Measurements from ENCODE around the gene RBM19.
A peak's percentile ranks its signal among the peaks of the same experiment; 100 is the strongest.
"Not testable (repeated sequence)": the region's sequence is repeated elsewhere in the genome, so short reads cannot be mapped to it uniquely, and the experiment has no call there.

RBM19 gene

DNA sequence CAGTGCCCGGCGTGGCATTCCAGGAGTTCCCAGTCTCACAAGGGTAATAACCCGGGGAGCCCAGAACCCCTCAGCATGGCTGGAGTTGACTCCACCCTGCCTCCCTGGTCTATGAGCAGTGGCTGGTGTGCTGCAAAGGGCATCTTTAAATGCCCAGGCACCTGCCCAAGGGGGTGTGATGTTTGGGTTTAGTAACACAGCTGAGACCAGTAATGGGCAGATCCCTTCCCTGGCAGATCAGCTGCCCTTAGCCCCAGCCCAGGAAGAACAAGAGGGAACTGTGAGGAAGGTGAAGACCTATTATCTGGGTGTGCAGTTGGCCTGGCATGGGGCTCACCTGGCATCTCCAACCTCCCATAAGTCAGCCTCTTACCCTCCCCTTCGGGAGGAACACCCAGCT, 35.9 kb downstream of the RBM19 start:
- DNase-seq = no peak

DNA sequence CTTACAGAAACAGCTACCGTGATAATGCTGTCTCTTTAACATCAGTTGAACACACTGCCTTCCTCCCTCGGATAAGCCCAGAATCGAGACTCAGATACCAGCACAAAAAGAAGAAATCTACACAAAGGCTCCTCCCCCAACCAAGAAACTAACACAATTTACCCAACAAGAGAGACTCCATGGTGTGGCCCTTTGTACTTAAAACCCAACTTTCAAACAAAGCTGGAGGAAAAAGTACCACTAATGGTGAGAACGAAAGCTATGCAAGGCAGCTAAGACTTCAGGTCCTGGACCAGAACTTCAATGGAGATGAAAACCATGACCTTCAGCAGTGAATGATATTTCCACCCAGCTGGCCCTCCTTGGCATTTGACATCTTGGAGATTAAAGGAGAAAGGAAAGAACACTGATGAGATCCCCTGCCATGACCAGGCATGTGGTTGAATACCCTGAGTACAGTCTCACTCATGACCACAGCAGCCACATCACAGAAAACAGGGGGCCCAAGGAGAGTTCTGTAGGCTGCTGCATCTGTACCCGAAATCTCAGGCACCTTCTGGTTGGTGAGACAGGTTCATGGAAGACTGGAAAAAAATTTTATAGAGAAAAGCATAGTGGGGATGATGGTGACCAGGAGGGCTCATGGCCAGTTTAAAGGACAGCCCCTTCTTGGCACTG, 36.7 kb downstream of the RBM19 start:
- no peak for DNase-seq

DNA sequence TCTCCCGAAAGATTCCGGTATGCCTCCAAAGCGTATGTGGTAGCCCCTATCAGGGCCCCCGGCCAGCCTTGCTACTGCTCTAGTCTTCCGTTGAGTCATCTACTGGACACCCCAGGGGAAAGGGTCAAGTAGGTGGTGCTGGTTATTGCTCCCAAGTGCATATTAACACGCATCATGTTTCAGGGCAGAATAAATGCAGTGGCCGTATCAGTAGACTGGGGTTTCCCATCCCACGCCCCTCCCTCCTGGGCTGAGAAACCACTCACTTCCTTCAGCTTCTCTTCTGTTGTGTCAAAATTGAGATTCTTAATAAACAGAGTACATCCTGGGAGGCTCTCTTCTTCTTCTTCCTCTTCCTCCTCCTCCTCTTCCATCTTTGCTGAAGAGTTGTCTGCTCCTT, 39.3 kb downstream of the RBM19 start:
- no peak for DNase-seq

DNA sequence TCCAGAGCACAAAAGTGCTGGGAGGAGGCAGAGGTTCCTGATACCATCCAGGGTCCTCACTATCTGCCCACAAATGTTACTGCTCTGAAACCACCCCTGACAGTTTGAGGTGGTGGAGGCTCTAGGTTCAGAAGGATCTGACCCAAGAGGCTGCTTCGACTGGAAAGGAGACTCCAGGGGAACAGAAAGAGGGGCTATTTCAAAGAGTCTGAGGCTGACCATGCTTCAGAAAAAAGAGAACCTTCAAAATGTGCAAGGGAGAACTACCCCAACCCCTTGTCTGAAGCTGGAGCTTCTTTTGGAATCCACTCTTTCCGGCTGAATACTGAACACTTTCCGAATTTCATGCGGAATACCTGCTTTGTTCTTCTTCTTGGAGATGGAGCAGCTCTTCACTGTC, 41.8 kb downstream of the RBM19 start:
- DNase-seq = no peak

DNA sequence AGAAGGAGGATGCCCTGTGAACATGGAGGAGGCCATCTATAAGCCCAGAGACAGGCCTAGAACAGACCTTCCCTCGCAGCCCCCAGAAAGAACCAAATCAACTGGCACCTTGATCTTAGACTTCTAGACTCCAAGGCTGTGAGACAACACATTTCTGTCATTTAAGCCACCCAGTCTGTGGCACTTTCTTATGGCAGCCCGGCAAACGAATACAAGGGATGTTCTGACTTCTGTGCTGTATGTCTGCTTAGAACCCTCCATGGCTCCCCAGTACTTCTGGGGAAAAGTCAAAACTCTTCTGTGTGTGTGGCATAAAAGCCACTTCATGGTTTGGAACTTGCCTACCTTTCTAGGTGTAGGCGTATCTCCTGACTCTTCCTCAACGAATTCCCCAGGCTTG, 42.9 kb downstream of the RBM19 start:
- DNase-seq = no peak

DNA sequence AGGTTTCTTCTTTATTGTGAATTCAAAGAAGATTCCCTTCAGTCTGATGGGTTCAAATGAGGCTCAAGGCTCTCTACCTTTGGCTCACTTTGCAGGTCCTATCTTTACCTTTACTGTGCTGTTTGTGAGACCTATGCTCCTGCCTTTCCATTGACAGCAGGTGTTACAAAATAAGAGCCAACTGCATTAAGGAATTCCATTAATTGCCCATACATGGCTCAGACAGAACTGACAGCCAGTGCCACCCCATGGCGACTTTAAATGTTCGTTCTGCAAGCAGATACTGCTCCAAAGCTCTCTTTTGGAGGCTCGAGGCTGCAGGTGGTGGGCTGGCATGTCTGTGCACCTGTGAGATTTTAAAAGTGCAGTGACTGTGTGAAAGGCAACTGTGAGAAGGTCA, 44.7 kb downstream of the RBM19 start:
- no peak for DNase-seq

DNA sequence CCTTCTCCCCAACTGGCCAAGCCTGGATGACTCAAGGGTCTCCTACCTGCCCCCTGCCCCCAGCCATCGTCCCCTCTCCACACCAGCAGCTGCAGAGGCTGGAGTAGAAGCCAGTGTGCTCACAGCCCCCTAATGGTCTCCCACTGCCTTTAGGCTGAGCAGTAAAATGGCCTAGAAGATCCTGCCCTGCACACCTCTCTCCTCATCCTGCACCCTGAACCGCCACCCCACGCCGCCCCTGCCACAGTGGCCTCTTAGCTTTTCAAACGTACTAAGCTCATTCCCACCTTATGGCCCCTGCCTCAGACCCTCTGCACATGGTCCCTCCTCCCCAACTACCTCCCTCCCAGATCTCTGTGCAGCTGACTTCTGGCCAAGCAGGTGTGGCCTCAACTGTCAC, 46.3 kb downstream of the RBM19 start:
- DNase-seq = no peak

DNA sequence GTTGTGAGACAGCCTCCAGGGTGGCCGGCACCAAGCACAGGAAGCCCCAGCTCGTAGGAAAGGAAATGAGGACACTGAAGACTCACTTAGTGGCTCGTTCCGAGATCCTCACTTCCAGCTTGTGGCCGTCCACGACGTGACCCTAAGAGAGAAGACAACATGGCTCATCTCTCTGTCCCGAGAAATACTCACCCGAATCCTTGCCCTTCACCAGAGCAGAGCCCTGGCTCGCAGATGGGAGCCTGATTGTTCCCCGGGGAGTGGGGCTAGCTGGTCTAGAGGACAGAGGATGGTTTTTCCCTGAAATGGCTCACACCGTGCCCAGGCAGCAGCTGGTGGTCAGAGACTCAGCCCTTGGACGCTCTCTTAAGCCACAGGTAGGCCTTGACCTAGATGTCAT, 47.8 kb downstream of the RBM19 start:
- no peak for DNase-seq

DNA sequence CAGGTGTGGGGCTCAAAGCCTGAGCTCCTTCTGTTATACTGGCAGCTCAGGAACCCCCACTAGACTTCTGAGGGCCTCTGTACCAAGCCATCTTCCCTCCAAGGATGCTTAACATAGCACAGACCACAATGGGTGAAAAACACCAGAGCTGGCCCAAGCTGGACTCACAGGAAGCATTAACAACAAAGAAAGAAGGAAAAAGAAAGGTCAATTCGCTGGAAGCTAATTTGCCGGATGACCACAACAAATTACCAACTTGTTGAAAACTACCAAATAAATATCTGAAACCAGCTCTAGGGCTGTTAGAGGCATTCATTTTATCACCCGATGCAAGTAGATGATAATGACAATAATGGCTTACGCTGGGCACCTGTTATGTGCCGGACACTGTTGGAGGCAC, 48.7 kb downstream of the RBM19 start:
- no peak for DNase-seq

DNA sequence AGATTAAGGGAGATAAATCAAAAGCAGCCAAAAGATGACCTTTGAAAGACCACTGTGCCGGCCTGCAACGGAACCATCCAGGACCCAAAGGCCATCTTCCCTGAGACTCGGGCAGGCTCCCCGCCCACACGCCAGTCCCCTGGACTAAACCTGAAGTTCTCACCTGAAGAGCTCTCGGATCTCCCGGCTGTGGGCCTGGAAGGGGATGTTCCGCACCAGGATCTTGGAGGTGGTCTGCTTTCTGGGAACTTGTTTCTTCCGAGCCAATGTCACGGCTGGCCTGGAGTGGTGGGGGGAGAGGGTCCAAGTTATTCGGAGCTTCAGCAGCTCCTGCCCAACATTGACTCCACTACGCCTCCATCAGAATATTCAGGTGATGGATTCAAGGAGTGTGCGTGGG, 51.3 kb downstream of the RBM19 start:
- DNase-seq = no peak

DNA sequence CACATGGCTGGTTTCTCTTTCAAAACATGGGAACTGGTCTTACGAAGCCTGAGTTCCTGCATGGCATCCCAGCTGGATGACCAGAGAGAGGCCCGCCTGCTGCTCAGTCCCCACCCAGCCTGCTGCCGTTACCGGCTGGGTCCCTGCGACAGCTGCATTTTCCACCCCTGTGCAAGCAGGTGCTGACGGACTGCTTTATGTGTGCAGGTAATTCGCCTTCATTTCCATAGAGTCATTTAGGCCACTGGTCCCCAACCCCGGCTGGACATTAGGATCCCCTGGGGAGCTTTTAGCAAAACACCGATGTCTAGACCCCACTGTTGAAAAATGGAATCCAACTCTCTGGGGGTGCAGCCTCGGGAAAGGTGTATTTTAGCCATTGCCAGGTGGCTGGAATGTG, 51.9 kb downstream of the RBM19 start:
- no peak for DNase-seq

DNA sequence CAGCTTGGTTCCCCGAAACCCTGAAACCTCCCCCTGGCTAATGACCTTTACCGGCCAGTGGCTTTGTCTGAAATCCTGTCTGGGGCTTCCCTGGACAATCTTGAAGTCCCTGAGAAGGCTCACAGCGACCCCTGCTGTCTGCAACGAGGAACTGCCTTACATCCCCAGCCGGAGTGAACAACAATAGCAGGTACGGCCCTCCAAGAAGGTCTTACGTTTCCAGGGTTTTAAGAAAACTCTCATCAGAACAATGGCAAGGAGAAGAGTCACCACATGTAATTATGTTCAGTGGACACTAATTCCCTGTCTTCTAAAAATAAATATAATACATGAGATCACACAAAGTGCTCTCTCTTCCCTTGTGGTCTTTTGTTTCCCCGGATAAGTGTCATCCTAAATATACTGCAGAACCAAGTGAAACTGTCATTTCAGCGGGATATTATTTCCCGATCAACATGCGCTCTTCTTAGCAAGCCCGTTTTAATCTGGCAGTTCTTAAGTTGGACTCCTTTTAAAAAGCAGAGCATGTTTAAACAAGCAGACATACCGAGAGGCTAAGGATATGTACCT, 53.3 kb downstream of the RBM19 start:
- peak; percentile 68 for DNase-seq

DNA sequence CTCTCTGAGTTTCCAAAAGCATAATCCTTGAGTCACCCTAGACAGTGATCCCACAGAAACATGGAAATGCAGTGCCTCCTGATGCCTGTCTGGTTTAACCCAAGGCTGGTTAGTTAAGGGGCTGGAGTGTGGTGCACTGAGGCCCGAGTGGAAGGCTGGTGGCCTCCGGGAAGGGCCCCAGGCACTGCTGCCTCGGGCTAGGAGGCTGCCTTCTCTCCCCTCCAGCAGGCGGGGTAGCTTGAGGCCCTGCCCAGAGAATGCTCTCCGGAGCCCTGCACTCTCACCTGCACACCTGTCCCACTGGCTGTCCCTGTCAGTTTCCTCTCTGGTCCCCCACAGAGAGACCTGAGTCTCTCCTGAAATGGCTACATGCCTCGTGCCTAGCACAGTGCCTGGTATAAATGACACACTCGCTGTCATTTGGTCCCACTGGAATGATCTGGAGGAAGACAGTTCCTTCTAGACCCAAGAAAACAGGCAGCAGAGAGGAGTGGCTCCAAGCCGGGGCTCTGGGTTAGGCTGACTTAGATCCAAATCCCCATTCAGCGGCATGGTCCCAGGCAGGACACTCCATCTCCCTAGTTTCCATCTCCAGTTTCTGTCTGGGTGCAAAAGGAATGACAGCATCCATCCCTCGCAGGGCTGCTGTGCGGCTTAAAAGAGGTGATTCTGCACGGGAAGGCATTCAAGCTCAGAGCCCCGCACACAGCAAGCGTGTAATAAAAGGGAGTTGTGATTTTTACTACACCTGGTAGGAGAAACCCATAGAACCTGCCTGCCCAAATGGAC, 54.0 kb downstream of the RBM19 start:
- DNase-seq = no peak

DNA sequence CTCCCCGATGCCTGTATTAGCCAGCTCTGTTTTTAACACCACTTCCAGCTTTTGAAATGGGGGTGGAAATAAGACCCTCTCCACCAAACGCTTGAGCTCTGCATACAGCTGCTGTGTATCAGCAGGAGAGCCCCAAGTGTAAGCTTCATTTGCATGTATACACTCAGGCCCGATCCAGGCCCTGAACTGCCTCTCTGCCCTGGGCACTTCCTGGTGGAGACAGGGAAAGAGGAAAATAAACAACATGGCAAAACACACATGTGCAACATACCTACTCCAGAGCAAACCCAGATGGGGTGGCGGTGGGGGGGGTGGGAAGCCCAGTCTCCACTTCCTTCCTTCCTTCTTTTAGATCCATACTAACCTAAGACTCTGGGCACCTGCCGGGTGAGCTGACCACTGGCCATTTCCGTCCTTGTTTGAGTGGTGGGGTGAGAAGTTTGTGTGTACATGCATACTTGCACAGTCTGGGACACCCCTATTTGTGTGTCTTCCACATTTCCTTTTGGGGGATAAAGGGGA, 55.3 kb downstream of the RBM19 start:
- no peak for DNase-seq

DNA sequence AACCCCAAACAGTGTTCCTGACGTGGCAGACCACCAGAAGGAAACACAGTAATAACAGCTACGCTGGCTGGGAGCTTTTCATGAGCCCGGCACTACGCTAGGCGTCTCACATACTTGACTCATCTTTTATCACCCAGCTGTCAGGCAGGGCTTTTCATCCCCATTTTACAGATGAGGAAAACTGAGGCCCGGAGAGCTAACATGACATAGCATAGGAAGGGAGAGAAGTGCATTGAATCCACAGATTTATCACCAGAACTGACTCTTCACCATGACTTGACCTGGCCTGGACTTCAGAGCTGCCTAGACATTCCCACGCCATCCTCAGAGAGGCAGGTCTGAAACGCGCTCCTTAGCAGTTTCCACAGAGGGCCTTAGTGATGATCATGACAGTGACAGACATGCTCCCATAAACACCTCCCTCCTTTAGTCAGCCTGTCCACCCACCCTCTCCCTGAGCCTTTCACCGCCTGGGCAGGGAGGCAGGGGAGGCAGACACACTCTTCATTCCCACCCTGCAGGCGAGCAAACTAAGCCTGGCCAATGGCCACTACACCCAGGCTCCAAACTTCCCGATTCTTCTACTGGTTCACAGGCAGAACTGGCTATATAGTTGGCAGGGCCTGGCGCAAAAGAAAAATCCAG, 56.2 kb downstream of the RBM19 start:
- DNase-seq = no peak

DNA sequence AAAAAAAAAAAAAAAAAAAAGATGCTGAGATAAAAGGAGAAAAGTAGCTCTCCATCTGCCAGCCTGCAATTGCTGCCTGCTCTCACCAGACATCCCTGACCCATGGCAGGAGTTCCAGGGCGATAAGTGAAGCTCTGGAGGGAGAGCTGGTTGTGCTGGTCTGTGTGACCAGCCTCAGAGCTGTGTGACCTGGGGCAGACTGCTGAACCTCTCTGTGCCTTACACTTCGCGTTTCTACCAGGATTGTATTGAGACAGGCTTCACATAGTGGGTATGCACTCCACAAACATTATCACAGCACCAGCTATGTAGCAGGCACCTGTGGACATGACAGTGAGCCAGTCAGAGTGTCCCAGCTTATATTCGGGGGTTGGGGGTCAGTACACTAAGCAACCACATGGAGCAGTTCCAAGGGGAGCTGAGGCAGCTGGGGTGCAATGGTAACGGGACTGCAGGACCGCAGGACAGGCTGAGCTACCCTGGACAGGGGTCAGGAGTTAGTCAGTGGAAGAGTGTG, 57.5 kb downstream of the RBM19 start:
- DNase-seq = no peak

DNA sequence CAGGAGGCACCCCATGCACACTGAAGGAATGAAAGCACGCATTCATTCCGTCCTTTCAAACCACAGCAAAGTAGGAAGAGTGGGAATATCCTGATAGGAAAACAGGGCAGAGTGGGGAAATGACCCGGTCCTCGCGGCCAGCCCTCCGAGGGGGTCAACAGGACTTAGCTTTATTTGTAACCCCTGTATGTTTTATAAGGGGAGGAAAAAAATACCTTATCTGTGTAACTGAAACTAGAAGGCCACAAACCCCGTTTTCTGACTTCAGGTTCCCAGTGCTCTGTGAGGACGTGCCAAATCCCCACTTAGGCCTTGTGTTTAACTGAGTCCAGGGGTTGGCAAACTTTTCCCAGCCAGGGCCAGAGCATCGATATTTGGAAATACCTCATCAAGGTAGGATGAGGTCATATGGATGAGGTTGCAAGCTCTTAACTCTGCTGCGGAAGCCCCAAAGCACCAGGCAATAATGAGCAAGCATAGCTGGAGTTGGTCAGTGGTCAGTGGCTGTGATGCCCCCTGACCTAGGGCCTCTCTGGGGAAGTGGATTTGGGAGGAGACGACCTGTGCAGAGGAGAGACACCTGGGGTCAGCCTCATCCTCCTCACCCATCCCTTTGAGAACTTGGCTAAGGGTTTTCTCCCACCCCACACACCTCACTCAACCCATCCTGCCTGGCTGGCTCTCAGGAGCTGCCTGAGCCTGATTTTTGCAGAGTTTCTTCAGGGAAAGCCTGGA, 58.5 kb downstream of the RBM19 start:
- no peak for DNase-seq

DNA sequence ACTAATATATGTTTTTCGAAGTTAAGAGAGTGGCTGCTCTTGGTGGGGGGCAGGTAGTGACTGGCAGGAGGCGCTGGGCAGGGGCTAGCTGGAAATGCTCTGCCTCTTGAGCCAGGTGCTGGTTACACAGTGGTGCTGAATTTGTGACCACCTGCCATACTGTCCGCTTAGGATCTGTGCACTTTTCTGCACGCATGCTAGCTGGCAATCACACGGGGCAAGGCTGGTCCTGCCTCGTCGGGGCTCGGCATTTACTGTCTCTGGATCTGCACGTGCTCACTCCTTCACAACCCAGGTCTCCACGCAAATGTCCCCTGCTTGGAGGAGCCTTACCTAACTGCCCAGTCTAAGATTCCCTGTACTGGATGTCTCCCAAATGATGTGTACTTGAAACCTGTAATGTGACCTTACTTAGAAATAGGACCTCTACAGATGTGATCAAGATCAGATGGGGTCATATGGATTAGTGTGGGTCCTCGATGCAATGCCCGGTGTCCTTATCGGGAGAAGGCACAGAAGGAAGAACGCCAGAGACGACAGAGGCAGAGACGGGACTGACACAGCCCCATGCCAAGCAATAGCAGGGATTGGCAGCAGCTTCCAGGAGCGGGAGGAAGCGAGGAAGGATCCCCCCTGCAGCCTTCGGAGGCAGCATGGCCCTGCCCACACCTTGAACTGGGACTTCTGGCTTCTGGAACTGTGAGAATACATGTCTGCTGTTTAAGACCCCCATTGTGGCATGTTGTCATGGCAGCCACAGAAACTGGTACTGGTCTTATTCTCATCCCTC, 59.5 kb downstream of the RBM19 start:
- no peak for DNase-seq

DNA sequence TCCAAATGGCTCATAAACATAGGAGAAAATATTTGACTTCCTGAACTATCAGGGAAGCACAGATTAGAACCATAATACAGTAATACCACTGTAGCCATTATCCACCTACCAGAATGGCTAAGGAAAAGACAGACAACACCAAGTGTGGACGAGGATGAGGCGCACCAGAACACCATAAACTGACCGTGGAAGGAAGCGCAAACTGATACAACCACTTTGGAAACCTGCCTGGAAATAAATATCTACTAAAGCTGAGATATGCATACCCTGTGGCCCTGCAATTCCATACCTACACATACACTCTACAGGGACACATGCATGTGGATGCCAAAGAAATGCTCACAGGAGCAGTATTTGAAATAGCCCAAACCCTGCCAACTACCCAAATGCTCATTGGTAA, 60.3 kb downstream of the RBM19 start:
- no peak for DNase-seq

DNA sequence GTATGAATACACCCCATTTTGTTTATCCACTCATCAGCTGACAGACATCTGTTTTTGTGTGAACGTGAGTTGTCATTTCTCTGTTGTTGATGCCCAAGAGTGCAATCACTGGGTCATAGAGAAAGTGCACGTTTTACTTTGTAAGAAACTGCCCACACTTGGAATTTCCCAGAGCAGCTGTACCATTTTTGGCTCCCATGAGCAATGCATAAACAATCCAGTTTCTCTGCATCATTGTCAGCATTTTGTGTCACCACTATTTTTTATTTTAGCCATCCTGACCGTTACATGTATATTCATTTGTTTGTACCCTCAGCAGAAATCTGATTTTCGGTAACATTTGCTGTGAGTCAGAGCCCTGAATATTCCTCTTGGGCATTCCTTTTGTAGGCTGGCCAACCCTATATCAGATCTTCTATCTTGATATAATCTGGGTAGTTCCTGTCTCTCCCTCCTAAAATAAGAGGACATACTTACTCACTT, 62.7 kb downstream of the RBM19 start:
- no peak for DNase-seq

DNA sequence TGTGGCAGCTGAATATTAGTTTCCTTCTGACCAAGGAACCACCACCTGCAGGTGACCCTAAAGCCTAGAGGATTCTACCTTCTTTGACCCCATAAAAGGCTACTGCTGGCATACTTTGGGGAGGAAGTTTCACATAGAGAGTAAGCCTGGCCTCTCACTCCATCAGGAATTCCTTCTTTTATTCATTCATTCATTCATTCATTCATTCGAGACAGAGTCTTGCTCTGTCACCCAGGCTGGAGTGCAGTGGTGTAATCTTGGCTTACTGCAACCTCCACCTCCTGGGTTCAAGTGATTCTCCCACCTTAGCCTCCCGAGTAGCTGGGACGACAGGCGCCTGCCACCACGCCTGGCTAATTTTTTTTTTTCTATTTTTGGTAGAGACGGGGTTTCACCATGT, 64.8 kb downstream of the RBM19 start:
- not testable (repeated sequence) for DNase-seq

DNA sequence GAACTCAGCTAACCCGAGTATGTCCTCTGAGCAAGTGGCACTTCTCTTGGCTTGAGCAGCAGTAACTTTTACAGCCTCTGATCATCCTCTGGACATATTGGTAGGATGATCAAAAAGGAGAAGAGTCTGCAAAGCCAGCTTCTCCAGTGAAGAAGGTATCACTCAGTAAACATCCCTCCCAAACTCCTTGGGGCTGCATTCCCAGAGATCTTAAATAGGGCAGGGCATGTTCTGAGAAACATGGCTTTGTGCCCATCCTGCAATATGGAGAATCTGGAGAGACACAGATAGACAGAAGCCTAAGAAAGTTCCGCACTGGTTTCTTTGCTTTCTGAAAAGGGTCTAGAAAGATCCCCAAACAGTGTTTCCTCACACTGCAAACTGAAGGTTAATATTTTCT, 65.4 kb downstream of the RBM19 start:
- no peak for DNase-seq
